K562 (cell line): ENCODE data around the gene ACLY. TPM values are rescaled to one million over a fixed set of nuclear protein-coding genes. Genes with fewer than 3 reads are reported as not detected.
A peak's percentile ranks its signal among the peaks of the same experiment; 100 is the strongest.

Source experiments
- ATF1 ChIP-seq, 2 experiments: fragments of 450-650 bp in 1 of 2; IDR thresholded peaks; 2 replicates each; pipeline ENCODE4 v1.6.1; 2016; ENCODE audit warnings: missing compliant biosample characterization in 1 of 2, missing genetic modification characterization in 1 of 2
- ATF3 ChIP-seq, 2 experiments: fragments of 450-650 bp in 1 of 2; sonication (generic) in 1 of 2; formaldehyde crosslinking in 1 of 2; IDR thresholded peaks in 1 of 2; conservative IDR thresholded peaks in 1 of 2; 2 replicates each; pipeline versions ENCODE4 v1.6.1 to v1.8.1; 2016 to 2023; ENCODE audit warnings: mild to moderate bottlenecking in 2 of 2, moderate library complexity in 2 of 2, inconsistent platforms in 1 of 2, missing genetic modification reagents in 1 of 2
- CCAR2 ChIP-seq: fragments of 200-400 bp; formaldehyde crosslinking; IDR thresholded peaks from 2 replicates; pipeline ENCODE4 v1.6.1; 2017; ENCODE audit warnings: mild to moderate bottlenecking, low read depth, low read length
- DPF2 ChIP-seq: fragments of 450-650 bp; IDR thresholded peaks from 2 replicates; pipeline ENCODE4 v1.6.1; 2016
- E2F4 ChIP-seq: sonication (generic); formaldehyde crosslinking; IDR thresholded peaks from 2 replicates; pipeline ENCODE4 v1.8.0; 2022; ENCODE audit warnings: mild to moderate bottlenecking, low read depth, missing genetic modification reagents
- FOXJ3 ChIP-seq: sonication (generic); formaldehyde crosslinking; IDR thresholded peaks from 2 replicates; pipeline ENCODE4 v1.4.0; 2020; ENCODE audit warnings: mild to moderate bottlenecking, missing genetic modification reagents
- GTF2E2 ChIP-seq: fragments of 200-800 bp; sonication (Bioruptor generic); IDR thresholded peaks from 2 replicates; pipeline ENCODE4 v1.6.1; 2016; ENCODE audit warnings: missing genetic modification characterization, missing compliant biosample characterization
- NFIX ChIP-seq: fragments of 250-450 bp; sonication (Bioruptor Pico); IDR thresholded peaks from 2 replicates; pipeline ENCODE4 v1.4.0; 2020; ENCODE audit warnings: low read depth, mild to moderate bottlenecking, moderate library complexity
- NR0B1 ChIP-seq: fragments of 450-650 bp; IDR thresholded peaks from one replicate; pipeline ENCODE4 v1.6.1; 2018; ENCODE audit warnings: mild to moderate bottlenecking, moderate library complexity; ENCODE audit not compliant: partially characterized antibody
- NR2C1 ChIP-seq, 2 experiments: fragments of 450-650 bp; IDR thresholded peaks; 2 replicates each; pipeline ENCODE4 v1.6.1; 2017; ENCODE audit warnings: mild to moderate bottlenecking in 2 of 2, antibody characterized with exemption in 1 of 2, inconsistent platforms in 1 of 2, missing compliant biosample characterization in 1 of 2, missing genetic modification characterization in 1 of 2
- PHF20 ChIP-seq: fragments of 450-650 bp; IDR thresholded peaks from 2 replicates; pipeline ENCODE4 v1.6.1; 2018; ENCODE audit not compliant: partially characterized antibody
- RHOXF2B ChIP-seq: fragments of 250-450 bp; sonication (Bioruptor Pico); conservative IDR thresholded peaks from 2 replicates; pipeline ENCODE4 v1.5.1; 2021
- SOX6 ChIP-seq: fragments of 450-650 bp; IDR thresholded peaks from 2 replicates; pipeline ENCODE4 v1.6.1; 2014; ENCODE audit warnings: mild to moderate bottlenecking
- TBP ChIP-seq: optimal IDR thresholded peaks from 2 replicates; pipeline ENCODE3; 2011; ENCODE audit warnings: low read depth, low read length, improper control_type of control experiment
- UBTF ChIP-seq, 2 experiments: IDR thresholded peaks; 2 replicates each; pipeline ENCODE4 v1.6.1; 2012; ENCODE audit warnings: improper control_type of control experiment in 2 of 2, low read depth in 2 of 2, low read length in 2 of 2, borderline replicate concordance in 1 of 2
- ZBTB34 ChIP-seq: fragments of 250-450 bp; sonication (Bioruptor Pico); IDR thresholded peaks from 2 replicates; pipeline ENCODE4 v1.8.0; 2021; ENCODE audit warnings: mild to moderate bottlenecking, moderate library complexity
- ZFP30 ChIP-seq: fragments of 250-450 bp; sonication (Bioruptor Pico); IDR thresholded peaks from 2 replicates; pipeline ENCODE4 v1.8.0; 2022; ENCODE audit warnings: moderate library complexity, mild to moderate bottlenecking, inconsistent platforms, borderline replicate concordance
- polyA plus RNA-seq, 8 experiments: library from polyadenylated mRNA; depleted of rRNA in 4 of 8; stranded (reverse) in 5 of 8; unstranded in 3 of 8; fragments of >200 nt; fragmentation: Nextera tagmentation in 2 of 8; fragmentation: Illumina TruSeq in 1 of 8; extraction: Ambion mirVana in 2 of 8; extraction: Trizol in 1 of 8; gene quantifications; 2 replicates each; pipeline versions ENCODE4 v1.2.1 to v1.2.3, GENCODE V29; 2011 to 2014; ENCODE audit warnings: inconsistent platforms in 1 of 8, missing spikeins in 1 of 8
- total RNA-seq, 7 experiments: library from RNA; depleted of rRNA in 6 of 7; stranded (reverse); fragments of >200 nt in 6 of 7; fragmentation: Illumina TruSeq in 2 of 7; extraction: Trizol in 2 of 7; gene quantifications; 2 replicates each; pipeline versions ENCODE4 v1.2.1 to v1.2.3, GENCODE V29; 2011 to 2021; ENCODE audit warnings: low replicate concordance in 1 of 7

ACLY gene
- total and polyA plus RNA-seq, 9 of the 15 experiments (the other 6 are each of a cell fraction or from before 2014, with no cell fraction given): 42.9 to 280 (median 125) TPM

- TF ChIP-seq ATF3 (IDR thresholded peaks at IDR 0.05) (no peak), ATF3 (CRISPR knock-in tag; conservative IDR thresholded peaks at IDR 0.05) (0 out of 2 replicates have a peak, but pooled peaks have one; percentile 20), GTF2E2 (tag) (no peak), RHOXF2B (CRISPR knock-in tag) (no peak), ZBTB34 (CRISPR knock-in tag) (no peak), NR2C1 (IDR thresholded peaks at IDR 0.05) (no peak), NR2C1 (tag; IDR thresholded peaks at IDR 0.05) (no peak), UBTF (IDR thresholded peaks at IDR 0.05; ENCODE audit: borderline replicate concordance in 1 of 2, low read depth in 2 of 2, low read length in 2 of 2) (no peak), FOXJ3 (CRISPR knock-in tag) (no peak), SOX6 (0 out of 2 replicates have a peak, but pooled peaks have one; percentile 19), E2F4 (CRISPR knock-in tag) (no peak), ATF1 (CRISPR knock-in tag; IDR thresholded peaks at IDR 0.05) (no peak), ATF1 (tag; IDR thresholded peaks at IDR 0.05) (0 out of 2 replicates have a peak, but pooled peaks have one; percentile 8), ZFP30 (CRISPR knock-in tag) (no peak), NFIX (CRISPR knock-in tag) (no peak), NR0B1 (no peak), TBP (no peak), CCAR2 (no peak), DPF2 (peak; percentile 28; the same call in 1 of the 2 replicates), PHF20 (no peak)
Measured at GRCh38 chr17:41965694-41966462, 47.1 kb upstream of the ACLY start (continued).
